HG03060 (cell line): ENCODE data around the gene ACTR3.

Experiments
- ATAC-seq: cut with Tn5 transposase; IDR thresholded peaks from one replicate; pipeline ENCODE4 v1.9.1; 2021; ENCODE audit warnings: low read depth, moderate number of reproducible peaks; ENCODE audit not compliant: unreplicated experiment

The ACTR3 gene

GRCh38 chr2:113986762-113987290 lies 96.9 kb downstream of the ACTR3 start:
- no peak for ATAC-seq

- ATAC-seq: no peak
Measured at GRCh38 chr2:113992090-113992489, 102.2 kb downstream of the ACTR3 start.

- ATAC-seq: no peak
Measured at GRCh38 chr2:113996671-113997594, 107.0 kb downstream of the ACTR3 start.

- ATAC-seq: no peak
Measured at GRCh38 chr2:114001152-114001551, 111.3 kb downstream of the ACTR3 start.

- no peak for ATAC-seq
Measured at GRCh38 chr2:114001937-114002336, 112.0 kb downstream of the ACTR3 start.

GRCh38 chr2:114005110-114005783 lies 115.4 kb downstream of the ACTR3 start:
- ATAC-seq: no peak

DNA sequence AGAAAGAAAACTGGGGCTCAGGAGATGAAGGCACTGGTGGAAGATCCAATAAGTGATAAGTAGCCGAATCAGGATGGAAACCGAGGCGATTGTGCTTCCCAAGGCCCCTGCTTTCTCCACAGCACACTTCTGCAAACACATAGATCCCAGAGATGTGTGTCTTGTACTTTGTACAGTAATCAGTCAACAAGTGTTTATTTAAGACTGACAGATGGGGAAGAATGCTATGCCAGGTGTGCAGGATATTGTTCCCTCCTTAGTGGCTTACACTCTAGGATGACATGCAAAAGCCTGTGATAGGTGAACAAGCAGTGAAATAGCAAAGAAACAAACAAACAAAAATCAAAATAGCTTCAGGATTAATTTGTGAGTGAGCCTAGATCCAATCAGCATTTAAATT lies 116.6 kb downstream of the ACTR3 start:
- ATAC-seq: no peak

DNA sequence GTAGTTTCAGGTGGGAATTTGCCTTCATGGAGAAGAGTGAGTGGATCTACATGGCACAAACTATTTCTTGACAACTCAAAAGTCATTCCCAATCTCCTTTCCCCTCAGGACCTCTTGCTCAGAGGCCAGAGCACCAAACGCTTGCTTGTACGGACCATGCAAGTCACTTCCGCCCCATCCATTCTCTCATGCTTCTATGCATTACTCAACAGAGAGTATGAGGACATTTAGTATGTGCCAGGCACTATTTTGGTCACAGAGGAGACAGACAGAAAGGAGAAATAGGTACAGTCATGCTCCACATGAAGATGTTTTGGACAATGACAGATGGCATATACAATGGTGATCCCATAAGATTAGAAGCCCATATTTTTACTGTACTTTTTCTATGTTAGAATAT lies 117.5 kb downstream of the ACTR3 start:
- no peak for ATAC-seq

- ATAC-seq: no peak
Measured at GRCh38 chr2:114008720-114009119, 118.8 kb downstream of the ACTR3 start.

- ATAC-seq: no peak
Measured at GRCh38 chr2:114009205-114009944, 119.5 kb downstream of the ACTR3 start.

DNA sequence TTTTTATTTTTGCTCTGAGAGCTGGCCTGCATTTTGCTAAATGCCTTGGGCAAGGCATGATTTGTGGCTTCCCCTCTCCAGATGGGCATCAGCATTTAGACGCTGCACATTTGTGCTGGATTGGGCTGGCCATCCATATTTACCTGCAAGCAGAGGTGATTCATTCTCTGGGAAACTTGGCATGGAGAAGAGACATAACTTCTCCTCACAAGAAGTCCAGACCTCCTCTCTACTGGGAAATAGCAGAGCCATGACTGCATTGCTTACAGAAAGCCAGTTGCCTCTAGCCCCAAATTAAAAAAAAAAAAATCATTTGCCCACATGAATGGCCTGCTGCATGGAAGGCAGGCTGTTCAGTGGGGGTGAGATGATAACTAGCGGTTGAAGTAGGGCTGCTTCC lies 120.1 kb downstream of the ACTR3 start:
- no peak for ATAC-seq

DNA sequence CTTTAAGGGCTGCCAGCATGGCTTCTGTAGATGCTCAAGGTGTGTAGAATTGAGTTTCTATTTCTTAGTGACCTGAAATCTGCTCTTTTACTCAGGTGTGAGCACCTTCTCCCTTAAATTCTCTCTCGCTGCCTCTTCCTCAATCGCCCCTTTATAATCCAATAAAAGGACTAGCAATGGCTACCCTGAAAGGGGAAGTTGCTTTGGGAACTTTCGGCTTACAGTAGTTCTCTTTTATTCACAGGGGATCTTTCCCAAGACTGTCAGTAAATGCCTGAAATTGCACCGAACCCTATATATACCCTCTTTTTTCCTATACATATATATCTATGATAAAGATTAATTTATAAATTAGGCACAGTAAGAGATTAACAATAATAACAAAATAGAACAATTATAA lies 121.8 kb downstream of the ACTR3 start:
- no peak for ATAC-seq
